HepG2 (cell line): ENCODE data around the gene MNAT1. TPM values are rescaled to one million over a fixed set of nuclear protein-coding genes. Genes with fewer than 3 reads are reported as not detected.

Experiments used
- ARID5B ChIP-seq: IDR thresholded peaks from 2 replicates; pipeline ENCODE4 v1.4.0; 2020; ENCODE audit warnings: mild to moderate bottlenecking, missing genetic modification reagents
- ATF4 ChIP-seq, 2 experiments: fragments of 450-650 bp in 1 of 2; sonication (generic) in 1 of 2; formaldehyde crosslinking; IDR thresholded peaks; 2 replicates each; pipeline versions ENCODE4 v1.5.0 to v1.8.0; 2020 to 2022; ENCODE audit warnings: mild to moderate bottlenecking in 1 of 2, missing genetic modification reagents in 1 of 2
- ERF ChIP-seq: IDR thresholded peaks from 2 replicates; pipeline ENCODE4 v1.6.1; 2018; ENCODE audit warnings: missing biosample characterization, missing genetic modification reagents
- FIP1L1 ChIP-seq: fragments of 200-400 bp; formaldehyde crosslinking; IDR thresholded peaks from 2 replicates; pipeline ENCODE4 v1.6.1; 2018; ENCODE audit warnings: low read depth, mild to moderate bottlenecking, low read length, moderate library complexity, borderline replicate concordance; ENCODE audit not compliant: insufficient read depth
- FOSL2 ChIP-seq: sonication (generic); formaldehyde crosslinking; IDR thresholded peaks from 2 replicates; pipeline ENCODE4 v1.4.0; 2020; ENCODE audit warnings: missing genetic modification reagents
- GABPA ChIP-seq, 2 experiments: IDR thresholded peaks; 2 replicates each; pipeline ENCODE4 v1.6.1; 2011 to 2016; ENCODE audit warnings: low read depth in 2 of 2, low read length in 1 of 2, missing biosample characterization in 1 of 2, missing genetic modification characterization in 1 of 2
- HNF4A ChIP-seq: sonication (generic); formaldehyde crosslinking; IDR thresholded peaks from 2 replicates; pipeline ENCODE4 v1.4.0; 2020; ENCODE audit warnings: missing genetic modification reagents
- HNF4G ChIP-seq, 2 experiments: sonication (generic) in 1 of 2; formaldehyde crosslinking in 1 of 2; IDR thresholded peaks; 2 replicates each; pipeline versions ENCODE4 v1.4.0 to v1.6.1; 2011 to 2020; ENCODE audit warnings: borderline replicate concordance in 2 of 2, low read depth in 2 of 2, mild to moderate bottlenecking in 2 of 2, low read length in 1 of 2, missing genetic modification reagents in 1 of 2, moderate library complexity in 1 of 2
- KLF9 ChIP-seq: IDR thresholded peaks from 2 replicates; pipeline ENCODE4 v1.6.1; 2016; ENCODE audit warnings: low read depth
- MAF1 ChIP-seq: sonication (generic); formaldehyde crosslinking; IDR thresholded peaks from 2 replicates; pipeline ENCODE4 v1.5.0; 2020; ENCODE audit warnings: missing genetic modification reagents, borderline replicate concordance
- MAFK ChIP-seq, 2 experiments: IDR thresholded peaks in 1 of 2; conservative IDR thresholded peaks in 1 of 2; 2 replicates each; pipeline ENCODE4 v1.6.1; 2011; ENCODE audit warnings: improper control_type of control experiment in 2 of 2, low read length in 2 of 2
- MIER2 ChIP-seq: IDR thresholded peaks from 2 replicates; pipeline ENCODE4 v1.6.1; 2016; ENCODE audit warnings: missing biosample characterization, missing genetic modification reagents
- NAIF1 ChIP-seq: sonication (generic); formaldehyde crosslinking; IDR thresholded peaks from 2 replicates; pipeline ENCODE4 v1.5.0; 2020; ENCODE audit warnings: mild to moderate bottlenecking, missing genetic modification reagents, borderline replicate concordance
- NFE2L1 ChIP-seq: sonication (generic); formaldehyde crosslinking; IDR thresholded peaks from 2 replicates; pipeline ENCODE4 v1.4.0; 2020; ENCODE audit warnings: missing genetic modification reagents, mild to moderate bottlenecking, borderline replicate concordance
- SOX13 ChIP-seq, 3 experiments: fragments of 450-650 bp in 1 of 3; sonication (generic) in 1 of 3; formaldehyde crosslinking in 1 of 3; IDR thresholded peaks in 2 of 3; conservative IDR thresholded peaks in 1 of 3; 2 replicates each; pipeline versions ENCODE4 v1.5.0 to v1.6.1; 2016 to 2020; ENCODE audit warnings: antibody characterized with exemption in 1 of 3, mild to moderate bottlenecking in 1 of 3, missing compliant biosample characterization in 1 of 3, missing genetic modification reagents in 1 of 3, moderate library complexity in 1 of 3
- SRY ChIP-seq: sonication (generic); formaldehyde crosslinking; IDR thresholded peaks from 2 replicates; pipeline ENCODE4 v1.8.0; 2022; ENCODE audit warnings: mild to moderate bottlenecking, missing genetic modification reagents
- THAP11 ChIP-seq: IDR thresholded peaks from 2 replicates; pipeline ENCODE4 v1.6.1; 2016; ENCODE audit warnings: missing biosample characterization, missing genetic modification reagents
- THAP8 ChIP-seq: sonication (generic); formaldehyde crosslinking; IDR thresholded peaks from 2 replicates; pipeline ENCODE4 v1.5.1; 2020; ENCODE audit warnings: missing genetic modification reagents, mild to moderate bottlenecking, borderline replicate concordance
- ZNF260 ChIP-seq: sonication (generic); formaldehyde crosslinking; IDR thresholded peaks from 2 replicates; pipeline ENCODE4 v1.4.0; 2020; ENCODE audit warnings: missing genetic modification reagents, low read depth, mild to moderate bottlenecking, borderline replicate concordance
- ZNF629 ChIP-seq: sonication (generic); formaldehyde crosslinking; conservative IDR thresholded peaks from 2 replicates; pipeline ENCODE4 v1.5.0; 2020; ENCODE audit warnings: missing genetic modification reagents
- ZNF737 ChIP-seq: sonication (generic); formaldehyde crosslinking; IDR thresholded peaks from 2 replicates; pipeline ENCODE4 v1.5.0; 2020; ENCODE audit warnings: missing genetic modification reagents, mild to moderate bottlenecking, borderline replicate concordance
- ZNF777 ChIP-seq: sonication (generic); formaldehyde crosslinking; IDR thresholded peaks from 2 replicates; pipeline ENCODE4 v1.4.0; 2020; ENCODE audit warnings: missing genetic modification reagents
- polyA plus RNA-seq, 8 experiments: library from polyadenylated mRNA; depleted of rRNA in 3 of 8; stranded (reverse) in 7 of 8; unstranded in 1 of 8; fragments of >200 nt; fragmentation: Illumina TruSeq in 4 of 8; extraction: Trizol in 4 of 8; gene quantifications; 2 replicates each; pipeline versions ENCODE4 v1.2.1 to v1.2.3, GENCODE V29; 2011 to 2016; ENCODE audit warnings: low read depth in 4 of 8, missing spikeins in 1 of 8, mixed read lengths in 1 of 8; ENCODE audit not compliant: insufficient read depth in 1 of 8
- total RNA-seq, 5 experiments: library from RNA; depleted of rRNA; stranded (reverse); fragments of >200 nt; fragmentation: Illumina TruSeq; extraction: Trizol; gene quantifications; 2 replicates each; pipeline ENCODE4 v1.2.3, GENCODE V29; 2016; ENCODE audit warnings: low read depth in 1 of 5
- TF ChIP-seq, protein P1 (sequence below): IDR thresholded peaks from 2 replicates; pipeline ENCODE4 v1.6.1; 2016; ENCODE audit warnings: low read depth, control low read depth

The MNAT1 gene
- total and polyA plus RNA-seq, 2 of the 13 experiments (the other 11 are each of a cell fraction or from before 2014, with no cell fraction given) = 49.2 to 94.8 TPM

DNA sequence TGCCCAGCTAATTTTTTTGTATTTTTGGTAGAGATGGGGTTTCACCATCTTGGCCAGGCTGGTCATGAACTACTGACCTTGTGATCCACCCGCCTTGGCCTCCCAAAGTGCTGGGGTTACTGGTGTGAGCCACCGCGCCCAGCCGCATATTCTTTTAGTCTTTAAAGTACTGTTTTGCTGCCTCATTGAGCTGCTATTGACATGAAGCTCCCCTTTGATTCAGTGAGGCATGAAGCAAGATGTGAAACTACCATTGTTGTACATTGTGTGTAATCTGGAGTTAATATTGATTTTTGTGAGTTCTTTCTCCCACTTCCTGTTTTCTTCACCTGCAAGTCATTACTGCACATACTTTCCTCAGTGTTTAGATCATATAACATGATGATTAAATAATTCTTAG, 80.8 kb downstream of the MNAT1 start (continued):
- TF ChIP-seq MAF1 (CRISPR knock-in tag) (no peak), FIP1L1 (no peak), SOX13 (IDR thresholded peaks at IDR 0.05) (peak; percentile 87), SOX13 (CRISPR knock-in tag; conservative IDR thresholded peaks at IDR 0.05 in 1 of 2, IDR thresholded peaks at IDR 0.05 in 1 of 2) (peak in 1 of 2 experiments; percentile 98; a peak in 2 of 4 replicates), SRY (CRISPR knock-in tag) (no peak), ZNF629 (CRISPR knock-in tag) (no peak), THAP11 (CRISPR knock-in tag) (0 out of 2 replicates have a peak, but pooled peaks have one; percentile 28), MIER2 (CRISPR knock-in tag) (peak; percentile 42; the same call in 1 of the 2 replicates), NFE2L1 (CRISPR knock-in tag) (no peak), NAIF1 (no peak), KLF9 (CRISPR knock-in tag) (no peak), MAFK (conservative IDR thresholded peaks at IDR 0.05 in 1 of 2, IDR thresholded peaks at IDR 0.05 in 1 of 2; ENCODE audit: low read length in 2 of 2) (no peak), ERF (CRISPR knock-in tag) (0 out of 2 replicates have a peak, but pooled peaks have one; percentile 18), HNF4A (CRISPR knock-in tag) (peak; percentile 38; the same call in 1 of the 2 replicates), ARID5B (CRISPR knock-in tag) (peak; percentile 93), ZNF260 (CRISPR knock-in tag) (no peak), ATF4 (CRISPR knock-in tag; IDR thresholded peaks at IDR 0.05) (peak in 1 of 2 experiments; percentile 18; a peak in 1 of 4 replicates), THAP8 (CRISPR knock-in tag) (no peak), FOSL2 (CRISPR knock-in tag) (peak; percentile 35; the same call in 1 of the 2 replicates), HNF4G (IDR thresholded peaks at IDR 0.05; ENCODE audit: borderline replicate concordance, low read depth, low read length) (no peak), HNF4G (CRISPR knock-in tag; IDR thresholded peaks at IDR 0.05; ENCODE audit: borderline replicate concordance, low read depth) (no peak), ZNF777 (no peak), GABPA (IDR thresholded peaks at IDR 0.05; ENCODE audit: low read depth, low read length) (no peak), GABPA (CRISPR knock-in tag; IDR thresholded peaks at IDR 0.05; ENCODE audit: low read depth) (peak; percentile 50; the same call in 1 of the 2 replicates), ZNF737 (CRISPR knock-in tag) (no peak)
- TF ChIP-seq, protein P1, sequence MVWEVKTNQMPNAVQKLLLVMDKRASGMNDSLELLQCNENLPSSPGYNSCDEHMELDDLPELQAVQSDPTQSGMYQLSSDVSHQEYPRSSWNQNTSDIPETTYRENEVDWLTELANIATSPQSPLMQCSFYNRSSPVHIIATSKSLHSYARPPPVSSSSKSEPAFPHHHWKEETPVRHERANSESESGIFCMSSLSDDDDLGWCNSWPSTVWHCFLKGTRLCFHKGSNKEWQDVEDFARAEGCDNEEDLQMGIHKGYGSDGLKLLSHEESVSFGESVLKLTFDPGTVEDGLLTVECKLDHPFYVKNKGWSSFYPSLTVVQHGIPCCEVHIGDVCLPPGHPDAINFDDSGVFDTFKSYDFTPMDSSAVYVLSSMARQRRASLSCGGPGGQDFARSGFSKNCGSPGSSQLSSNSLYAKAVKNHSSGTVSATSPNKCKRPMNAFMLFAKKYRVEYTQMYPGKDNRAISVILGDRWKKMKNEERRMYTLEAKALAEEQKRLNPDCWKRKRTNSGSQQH (CRISPR knock-in tag) = no peak
